Activated CD8-positive, alpha-beta memory T cell treated with anti-CD3 and anti-CD28 coated beads, Interleukin-2, amount 50 U/mL, for 24 hours (primary cell): ENCODE measurements around the gene RMDN3.

Source experiments
- DNase-seq: peaks from one replicate; pipeline ENCODE4 v3.0.0-alpha.2; 2020; ENCODE audit errors: extremely low read depth

The RMDN3 gene, protein sequence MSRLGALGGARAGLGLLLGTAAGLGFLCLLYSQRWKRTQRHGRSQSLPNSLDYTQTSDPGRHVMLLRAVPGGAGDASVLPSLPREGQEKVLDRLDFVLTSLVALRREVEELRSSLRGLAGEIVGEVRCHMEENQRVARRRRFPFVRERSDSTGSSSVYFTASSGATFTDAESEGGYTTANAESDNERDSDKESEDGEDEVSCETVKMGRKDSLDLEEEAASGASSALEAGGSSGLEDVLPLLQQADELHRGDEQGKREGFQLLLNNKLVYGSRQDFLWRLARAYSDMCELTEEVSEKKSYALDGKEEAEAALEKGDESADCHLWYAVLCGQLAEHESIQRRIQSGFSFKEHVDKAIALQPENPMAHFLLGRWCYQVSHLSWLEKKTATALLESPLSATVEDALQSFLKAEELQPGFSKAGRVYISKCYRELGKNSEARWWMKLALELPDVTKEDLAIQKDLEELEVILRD

DNA sequence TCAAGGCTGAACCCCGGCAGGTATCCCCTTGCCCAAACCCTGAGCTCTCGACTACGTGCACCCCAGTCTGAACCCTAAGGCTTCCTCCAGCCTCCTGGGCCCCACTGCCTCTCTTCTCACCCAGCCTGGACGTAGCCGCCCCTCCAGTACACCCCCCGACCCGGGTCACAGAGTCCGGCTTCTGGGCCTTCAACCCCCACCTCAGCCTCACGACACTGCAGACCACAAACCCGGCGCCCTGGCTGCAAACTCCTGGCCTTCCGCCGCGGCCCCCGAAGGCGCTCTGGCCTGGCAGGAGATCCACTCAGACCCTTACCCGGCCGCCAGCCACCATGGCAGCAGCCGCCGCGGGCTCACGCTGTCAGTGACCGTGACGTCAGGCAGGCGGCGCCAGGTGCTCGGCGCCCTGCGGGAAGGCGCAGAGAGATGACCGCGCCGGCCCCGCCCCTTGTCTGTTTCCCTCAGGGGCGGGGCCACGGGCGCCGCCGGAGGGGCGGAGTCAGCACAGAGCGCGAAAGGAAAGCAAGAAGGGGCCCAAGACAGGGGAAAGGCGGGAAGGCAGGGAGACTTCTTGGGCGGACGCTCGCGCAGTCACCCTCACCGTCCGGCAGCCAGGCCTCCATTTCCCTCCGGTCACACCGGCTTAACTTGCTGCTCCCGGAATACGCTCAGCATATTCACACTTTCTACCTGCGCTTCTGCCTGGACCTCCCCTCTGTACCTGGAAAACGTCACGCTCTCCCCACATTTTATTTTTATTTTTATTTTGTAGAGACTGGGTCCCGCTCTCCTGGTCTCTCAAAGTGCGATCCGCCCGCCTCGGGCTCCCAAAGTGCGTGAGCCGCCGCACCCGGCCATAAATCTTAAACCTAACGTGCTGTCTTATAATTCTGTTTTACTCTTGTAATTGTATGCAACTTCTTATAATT, at the start of gene RMDN3:
Gene RMDN3 (minus strand): TSS at position 372 of the 929 bp plus-strand sequence. CDS start 471 bp downstream, outside the sequence.
- DNase-seq, result peak; percentile 81

DNA sequence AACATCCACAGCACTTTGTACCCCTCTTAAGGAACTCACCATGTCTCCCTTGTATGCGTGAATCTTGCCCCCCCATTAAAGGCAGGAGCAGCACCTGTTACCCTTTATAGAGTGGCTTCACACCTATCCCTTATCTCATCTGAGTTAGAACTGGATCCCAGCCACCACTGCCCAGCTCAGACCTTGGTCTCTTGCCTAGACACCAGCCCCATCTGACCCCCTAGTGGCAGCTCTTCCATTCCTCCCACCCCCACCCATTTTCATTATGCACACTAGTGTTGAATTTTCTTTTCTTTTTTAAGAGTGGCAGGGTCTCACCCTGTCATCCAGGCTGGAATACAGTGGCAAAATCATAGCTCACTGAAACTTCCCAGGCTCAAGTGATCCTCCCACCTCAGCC, 48.6 kb upstream of the RMDN3 start:
- no peak for DNase-seq

DNA sequence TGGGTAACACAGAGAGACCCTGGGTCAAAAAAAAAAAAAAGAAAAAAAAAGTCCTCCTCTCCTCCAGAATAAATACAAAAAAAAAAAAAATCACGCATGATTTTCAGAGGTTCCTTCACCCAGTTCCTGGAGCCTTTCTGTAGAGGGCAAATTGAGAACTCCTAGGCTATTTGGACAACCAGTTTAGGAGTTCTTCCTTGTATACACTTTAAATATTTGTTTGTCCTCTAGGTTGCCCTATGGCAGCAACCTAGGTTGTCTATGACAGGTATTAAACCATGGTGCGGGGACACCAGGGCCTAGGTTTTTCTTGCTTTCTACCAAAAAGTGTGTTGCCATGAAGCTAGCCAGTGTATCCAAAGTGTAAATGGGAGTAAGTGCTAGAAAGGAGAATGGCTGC, 48.0 kb upstream of the RMDN3 start:
- no peak for DNase-seq

DNA sequence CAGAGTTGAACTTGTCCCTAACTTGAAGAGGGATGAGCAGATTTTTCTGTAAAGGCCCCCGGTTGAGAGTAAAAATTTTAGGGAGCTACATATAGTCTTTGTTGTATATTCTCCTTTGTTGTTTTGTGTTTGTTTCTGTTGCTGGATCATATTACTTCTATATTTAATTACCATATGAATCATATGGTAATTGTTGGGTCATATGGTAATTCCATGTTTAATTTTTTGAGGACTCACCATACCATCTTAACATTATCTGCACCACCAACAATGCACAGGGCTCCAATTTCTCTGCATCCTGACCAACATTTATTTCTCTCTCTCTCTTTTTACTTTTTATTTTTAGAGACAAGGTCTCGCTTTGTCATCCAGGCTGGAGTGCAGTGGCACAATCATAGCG, 44.5 kb upstream of the RMDN3 start:
- DNase-seq, result no peak

DNA sequence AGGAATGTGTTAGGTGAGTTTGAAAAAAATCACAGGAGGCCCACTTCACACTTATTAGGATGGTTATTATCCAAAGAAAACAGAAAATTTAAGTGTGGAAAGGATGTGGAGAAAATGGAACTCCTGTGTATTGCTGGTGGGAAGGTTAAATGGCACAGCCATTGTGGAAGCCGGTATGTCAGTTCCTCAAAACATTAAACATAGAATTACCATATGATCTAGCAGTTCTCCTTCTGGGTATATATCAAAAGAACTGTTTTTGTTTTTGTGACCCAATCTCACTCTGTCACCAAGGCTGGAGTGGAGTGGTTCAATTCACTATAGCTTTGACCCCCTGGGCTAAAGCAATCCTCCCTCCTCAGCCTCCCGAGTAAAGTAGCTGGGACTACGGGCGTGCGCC, 41.5 kb upstream of the RMDN3 start:
- DNase-seq, result no peak

DNA sequence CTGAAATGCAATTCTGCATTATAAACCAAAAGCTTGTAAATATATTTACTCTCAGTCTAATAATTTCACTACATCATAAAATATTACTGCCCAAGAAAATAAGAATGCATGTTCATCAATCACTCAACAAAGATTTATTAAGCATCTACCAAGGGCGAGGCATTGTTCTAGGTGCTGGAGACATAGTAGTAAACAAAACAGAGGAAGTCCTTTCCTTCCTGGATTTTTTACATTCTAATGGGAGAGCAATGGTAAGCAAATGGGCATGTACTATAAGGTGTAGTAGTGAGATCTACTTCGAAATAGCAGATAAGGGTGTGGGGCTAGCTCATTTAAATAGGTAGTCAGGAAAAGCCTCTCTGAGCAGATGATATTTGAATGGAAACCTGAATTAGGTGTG, 41.0 kb upstream of the RMDN3 start:
- DNase-seq, result no peak

DNA sequence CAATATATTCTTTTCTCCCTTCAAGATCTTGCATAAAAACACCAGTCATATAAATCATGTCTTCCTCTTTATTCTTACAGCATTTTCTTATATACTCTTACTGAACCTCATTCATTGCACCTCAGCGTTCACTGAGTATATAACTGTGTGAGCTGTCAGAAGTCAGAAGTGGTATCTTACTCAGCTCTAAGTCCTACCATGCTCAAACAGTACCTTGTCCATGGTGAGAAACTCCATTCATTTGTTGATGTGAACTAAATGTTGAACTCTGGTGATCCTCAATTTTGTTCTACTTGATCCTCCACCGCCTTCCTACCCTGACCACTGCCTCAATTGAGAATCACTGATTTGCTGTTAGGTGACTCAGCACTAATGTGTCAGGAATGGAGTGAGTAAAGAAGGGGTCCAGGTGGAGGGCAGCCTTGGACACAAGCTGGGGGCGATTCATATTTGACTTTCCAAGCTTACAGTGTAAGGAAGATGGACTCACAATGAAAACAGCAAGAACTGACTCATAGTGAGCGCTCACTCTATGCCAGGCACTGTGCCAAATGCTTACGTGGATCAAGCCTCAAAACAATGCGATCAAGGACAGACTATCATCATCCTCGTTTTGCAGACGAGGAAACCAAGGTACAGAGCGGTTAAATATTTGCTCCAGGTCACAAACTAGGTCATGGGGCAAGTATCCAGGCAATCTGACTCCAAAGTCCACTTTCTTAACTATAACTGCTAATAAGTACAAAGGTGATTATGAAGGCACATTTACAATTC, 38.3 kb upstream of the RMDN3 start:
- DNase-seq, result no peak

DNA sequence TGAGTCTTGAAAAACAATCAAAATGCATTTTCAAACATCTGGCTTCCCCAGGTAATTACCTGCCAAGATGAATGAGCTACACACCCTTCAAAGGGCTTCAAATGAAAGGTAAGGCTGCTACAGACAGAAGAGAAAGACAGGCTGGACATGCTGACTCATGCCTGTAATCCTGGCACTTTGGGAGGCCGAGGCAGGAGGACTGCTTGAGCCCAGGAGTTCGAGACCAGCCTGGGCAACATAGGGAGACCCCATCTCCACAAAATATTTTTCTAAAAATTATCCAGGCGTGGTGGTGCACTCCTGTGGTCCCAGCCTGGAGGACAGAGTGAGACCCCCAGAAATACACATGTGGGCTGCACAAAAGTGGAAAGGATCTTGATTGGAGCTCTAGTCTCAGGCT, 37.3 kb upstream of the RMDN3 start:
- DNase-seq, result no peak

DNA sequence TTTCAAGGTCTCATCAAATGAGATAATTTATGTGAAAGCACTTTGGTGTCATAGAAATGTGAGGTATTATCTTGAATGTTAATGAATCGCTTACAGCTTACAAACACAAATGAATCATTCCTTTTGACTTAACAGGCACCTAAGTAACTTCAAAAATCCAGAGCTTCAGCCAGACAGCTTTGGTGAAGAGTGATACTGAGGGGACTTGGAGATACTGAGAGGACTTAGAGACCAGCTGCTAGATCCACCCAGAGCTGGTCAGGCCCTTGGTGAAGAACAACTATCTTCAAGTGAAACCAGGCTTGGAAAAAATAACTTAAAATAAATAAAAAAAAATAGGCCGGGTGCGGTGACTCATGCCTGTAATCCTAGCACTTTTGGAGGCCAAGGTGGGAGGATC, 35.7 kb upstream of the RMDN3 start:
- DNase-seq, result no peak

DNA sequence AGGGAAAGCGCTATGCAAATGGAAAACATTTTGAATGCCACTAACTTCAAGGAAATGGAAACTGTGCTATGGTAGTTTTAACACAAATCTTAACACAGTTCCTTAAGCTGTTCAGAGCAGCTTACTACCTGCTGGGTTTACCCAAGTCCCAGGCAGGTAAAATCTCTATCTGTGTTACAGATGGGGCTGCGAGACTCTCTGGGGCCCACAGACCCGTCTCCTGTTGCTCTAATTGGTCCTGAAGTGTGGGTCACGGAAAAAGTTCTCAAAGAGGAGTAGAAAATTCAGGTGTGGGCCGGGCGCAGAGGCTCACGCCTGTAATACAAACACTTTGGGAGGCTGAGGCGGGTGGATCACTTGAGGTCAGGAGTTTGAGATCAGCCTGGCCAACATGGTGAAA, 34.9 kb upstream of the RMDN3 start:
- no peak for DNase-seq

DNA sequence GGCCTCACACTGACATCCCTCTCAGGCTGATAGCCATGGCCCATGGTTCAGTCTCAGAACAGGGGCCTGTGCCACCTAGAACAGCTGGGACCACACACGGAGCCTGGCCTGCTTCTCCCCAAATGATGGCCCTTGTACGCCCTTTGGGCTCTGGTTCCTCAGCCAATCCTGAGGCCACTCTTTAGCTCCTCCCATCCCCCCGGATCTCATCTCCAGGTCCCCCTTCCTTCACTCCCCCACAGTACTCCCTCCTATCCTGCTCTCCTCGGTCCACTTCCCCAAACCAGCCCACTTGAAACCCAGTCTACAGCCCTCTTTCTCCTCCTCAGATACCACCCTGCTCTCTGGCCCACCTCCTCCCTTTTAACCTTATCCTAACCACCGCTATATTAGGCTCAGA, 34.1 kb upstream of the RMDN3 start:
- no peak for DNase-seq

DNA sequence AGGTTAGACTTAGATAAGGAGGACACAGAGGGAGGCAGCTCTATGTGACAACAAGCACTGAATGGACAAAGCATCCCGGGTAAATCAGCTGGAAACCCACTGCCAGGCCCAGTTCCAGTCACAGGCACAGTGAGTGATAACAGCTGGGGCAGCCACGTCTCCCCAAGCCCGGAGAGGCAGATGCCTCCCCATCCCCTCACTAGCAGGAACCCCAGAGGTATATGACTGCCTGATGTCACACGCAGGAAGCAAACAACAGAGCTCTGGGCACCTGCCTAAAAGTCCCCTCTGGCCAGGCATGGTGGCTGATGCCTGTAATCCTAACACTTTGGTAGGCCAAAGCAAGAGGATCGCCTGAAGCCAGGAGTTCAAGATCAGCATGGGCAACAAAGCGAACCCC, 32.9 kb upstream of the RMDN3 start:
- DNase-seq, result no peak

DNA sequence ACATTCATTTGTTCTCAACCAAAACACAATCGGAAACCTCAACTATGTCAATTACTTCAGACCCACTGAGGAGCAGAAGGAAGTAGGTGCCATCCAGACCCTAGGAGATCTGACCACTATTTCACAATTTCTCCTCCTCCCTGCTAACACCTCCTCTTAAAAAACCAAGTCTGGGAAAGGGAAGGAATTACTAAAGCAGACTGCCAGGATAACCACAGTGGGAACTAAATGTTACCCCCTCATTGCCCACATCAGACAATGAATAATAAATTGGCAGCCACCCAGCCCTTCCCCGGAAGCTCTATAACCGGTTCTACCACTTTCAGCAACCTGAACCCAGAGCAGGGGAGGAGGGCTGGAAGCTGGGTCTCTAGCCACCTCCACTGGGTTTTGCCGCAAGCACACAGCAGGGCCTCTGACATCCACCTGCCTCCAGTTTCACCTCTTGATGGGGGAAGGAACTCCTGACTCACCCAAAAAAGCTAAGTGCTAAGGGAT, 32.3 kb upstream of the RMDN3 start:
- peak; percentile 41 for DNase-seq

DNA sequence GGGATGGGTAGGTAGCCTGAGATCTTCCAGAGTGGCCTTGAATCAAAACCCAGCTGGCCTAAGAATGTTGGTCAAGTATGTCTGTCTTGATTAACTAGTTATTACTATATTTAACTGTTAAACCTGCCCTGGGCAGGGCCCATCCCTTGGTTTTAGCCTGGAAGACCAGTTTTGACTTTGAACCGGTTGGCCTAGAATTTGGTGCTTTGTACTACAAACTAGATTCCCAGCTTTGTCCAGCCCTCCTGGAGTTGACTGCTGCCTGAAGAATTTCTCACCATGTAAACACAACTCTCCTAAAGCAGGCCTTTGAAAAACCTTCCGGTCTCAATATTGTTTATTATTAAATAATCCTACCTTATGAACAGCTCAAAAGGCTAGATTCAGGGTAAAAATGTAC, 30.8 kb upstream of the RMDN3 start:
- DNase-seq, result no peak

DNA sequence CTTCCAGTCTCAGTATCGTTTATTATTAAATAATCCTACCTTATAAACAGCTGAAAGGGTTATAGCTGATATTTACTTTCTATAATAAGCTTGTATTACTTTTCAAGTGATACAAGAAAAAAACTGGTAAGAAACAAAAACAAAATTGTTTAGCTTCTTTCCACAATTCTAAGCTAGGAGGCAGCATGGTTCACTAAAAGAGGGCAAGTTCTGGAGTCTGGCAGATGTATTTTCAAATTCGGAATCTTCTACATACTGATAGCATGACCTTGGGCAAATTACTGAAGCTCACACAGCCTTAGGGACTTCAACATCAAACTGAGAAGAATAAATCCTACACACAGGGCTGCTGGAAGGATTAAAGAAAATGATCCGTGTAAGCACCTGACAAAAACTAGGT, 30.1 kb upstream of the RMDN3 start:
- DNase-seq, result no peak

DNA sequence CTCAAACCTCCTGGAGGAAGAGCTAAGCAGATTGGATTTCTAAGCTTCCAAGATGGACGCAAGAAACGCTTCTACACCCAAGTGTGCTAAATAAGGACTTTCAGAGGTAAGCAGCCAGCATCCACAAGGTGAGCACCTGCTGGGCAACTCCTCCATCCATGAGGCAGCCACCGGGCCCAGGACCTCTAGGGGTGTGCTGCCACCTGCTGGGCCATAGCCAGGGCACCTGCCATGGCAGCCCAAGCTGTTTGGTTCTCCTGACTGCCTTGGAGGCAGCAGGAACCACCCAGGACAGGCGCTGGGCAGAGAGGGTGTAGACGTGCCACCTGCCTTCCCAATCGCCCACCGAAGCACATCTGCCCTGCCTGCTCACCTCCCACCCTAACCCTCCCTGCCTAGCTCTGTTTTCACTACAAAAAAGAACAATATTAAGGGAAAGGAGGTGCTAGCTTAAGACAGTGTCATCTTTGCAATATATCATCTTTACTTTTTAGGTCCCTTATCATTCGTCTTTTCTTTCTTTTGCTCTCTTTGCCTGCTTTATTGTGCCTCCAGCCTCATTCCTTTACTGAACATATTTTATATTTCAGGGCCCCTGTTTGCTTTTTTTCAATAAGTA, 27.7 kb upstream of the RMDN3 start:
- DNase-seq, result no peak

DNA sequence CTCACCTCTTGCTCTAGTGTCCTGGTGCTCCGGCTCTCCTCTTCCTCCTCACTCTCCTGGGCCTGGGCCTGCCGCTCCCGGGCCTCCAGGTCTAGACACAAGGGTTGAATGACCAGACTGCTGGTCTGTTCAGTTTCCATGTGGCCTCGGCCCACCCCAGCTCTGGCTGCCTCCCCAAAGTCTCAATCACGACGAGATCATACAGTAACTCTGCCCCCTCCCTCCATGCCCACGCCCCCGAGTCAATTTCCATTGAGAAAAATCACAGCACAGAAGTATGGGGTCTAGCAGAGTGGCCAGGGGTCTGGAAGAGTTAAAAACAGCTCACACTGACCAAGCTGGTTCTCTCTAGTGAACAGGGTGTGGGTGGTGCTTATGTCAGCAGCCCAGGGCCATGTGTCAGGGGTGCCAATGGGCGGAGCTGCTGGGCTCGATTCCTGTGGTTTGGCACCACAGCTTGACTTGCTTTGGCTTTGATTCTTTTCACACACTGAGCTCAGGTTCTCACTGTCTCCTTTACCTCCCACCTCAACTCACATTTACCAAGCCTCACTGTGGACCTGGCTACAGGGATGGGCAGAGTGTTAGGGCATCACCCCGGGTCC, 21.6 kb upstream of the RMDN3 start:
- DNase-seq, result no peak

DNA sequence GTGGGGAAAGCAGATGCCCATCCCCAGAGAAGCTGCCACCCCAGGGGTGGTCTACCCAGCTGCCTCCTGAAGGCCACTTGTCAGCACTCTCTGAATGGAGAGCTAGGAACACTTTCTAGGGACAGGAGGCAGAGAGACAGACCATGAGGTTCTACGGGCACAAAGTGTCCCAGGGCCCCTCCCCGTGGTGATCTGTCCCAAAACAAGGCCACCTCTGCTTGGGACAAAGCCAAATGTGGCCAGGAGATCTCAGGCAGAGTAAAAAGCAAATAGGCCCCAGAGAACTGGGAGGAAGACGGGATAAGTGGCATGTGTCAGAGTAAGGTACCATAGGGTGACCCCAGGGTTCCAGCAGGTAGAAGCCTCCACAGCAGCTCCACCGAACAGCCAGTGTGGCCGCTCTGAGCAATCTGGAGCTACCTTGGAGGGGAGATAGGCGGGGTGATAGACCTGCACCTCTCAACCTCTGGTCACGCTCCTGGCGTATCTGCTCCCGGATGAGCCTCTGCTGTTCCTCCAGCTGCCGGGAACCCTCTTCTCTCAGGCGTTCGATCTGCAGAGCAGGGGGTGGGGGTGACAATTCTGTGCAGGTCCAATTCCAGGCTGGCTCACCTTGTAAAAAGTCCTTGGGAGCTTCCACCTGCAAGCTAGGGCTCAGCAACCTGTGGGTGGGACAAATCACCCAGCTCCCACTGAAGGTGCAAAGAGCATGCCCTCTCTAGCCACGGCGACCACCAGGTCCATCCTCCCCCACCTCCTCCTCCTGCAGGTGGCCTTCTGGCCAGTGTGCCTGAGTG, 20.9 kb upstream of the RMDN3 start:
- no peak for DNase-seq

DNA sequence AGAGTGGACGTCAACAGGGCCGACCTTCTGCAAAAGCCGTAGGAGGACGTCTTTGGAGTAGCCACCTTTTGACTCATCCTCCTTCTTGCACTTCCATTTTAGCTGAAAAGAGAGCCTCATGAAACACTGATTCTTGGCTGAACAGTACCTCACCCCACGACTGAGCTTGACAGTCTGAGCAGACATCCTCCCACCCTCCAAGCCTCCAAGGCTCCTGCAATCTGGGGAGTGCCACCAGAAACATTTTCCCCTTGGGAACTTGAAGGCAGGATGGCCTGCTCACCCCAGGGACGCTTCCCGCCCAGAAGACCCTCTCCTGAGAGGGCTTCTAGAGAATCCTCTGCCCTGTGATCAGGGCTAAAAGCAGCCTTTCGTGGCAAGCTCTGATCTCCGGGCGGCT, 20.0 kb upstream of the RMDN3 start:
- DNase-seq, result no peak

DNA sequence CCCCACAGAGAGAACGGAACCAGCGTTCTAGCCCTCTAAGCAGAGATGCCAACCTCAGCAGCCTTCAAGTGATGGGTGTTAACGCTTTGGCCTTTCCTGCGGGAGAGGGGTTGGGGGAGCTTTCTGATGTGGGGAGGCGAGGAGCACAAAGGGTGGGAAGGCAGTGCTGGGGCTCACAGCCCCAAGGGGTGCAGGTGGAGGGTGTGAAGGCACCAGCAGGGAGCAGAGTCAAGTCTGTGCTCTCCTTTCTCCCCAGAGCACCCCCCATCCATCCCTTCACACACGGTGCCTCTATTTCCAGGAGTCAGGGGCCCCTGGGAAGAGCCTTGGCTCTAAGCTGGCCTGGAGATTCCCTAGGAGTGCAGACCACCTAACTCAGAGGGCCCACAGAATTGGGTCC, 18.8 kb upstream of the RMDN3 start:
- DNase-seq, result no peak
